ENCODE measurements around the gene OXTR. TPM values are rescaled to one million over a fixed set of nuclear protein-coding genes. Genes with fewer than 3 reads are reported as not detected.

Gene OXTR
- polyA plus RNA-seq = 1.7 and 2.2 TPM in 2 replicates
- 1.9 and 2.1 TPM in 2 replicates for polyA minus RNA-seq

DNA sequence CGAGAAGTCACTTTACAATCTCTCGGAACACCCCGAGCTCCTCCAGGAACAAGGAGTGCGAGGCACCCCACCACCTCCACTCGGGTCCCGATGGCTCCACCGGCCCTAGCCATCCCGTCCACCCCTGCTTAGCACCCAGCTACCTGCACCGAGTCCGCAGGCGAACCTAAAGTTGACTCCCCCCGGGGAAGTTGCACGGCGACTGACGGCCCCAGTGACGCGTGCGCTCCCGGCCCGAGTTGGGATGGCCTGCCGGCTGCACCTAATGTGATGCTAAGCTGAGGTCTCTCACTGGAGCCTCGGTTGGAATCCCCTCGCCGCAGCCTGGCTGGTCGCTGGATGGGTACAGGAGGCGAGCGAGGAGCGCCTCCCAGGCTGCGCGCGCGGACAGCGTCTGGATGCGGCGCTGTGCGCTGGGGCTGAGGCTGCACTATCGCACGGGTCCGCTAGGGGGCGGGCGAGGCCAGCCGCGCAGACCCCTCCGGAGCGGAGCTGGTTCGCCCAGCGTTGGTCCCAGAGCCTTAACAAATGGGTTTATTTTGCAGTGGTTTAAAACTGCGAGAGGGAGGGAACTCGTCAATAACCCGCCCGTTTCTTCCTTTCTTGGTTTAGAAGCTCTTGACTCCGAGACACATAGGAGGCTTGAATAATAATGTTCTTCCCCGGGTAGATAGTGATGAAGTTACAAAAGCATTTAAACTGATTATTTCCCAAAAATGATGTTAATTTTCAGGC lies at the start of gene OXTR:
Gene OXTR (minus strand): TSS at position 526 of the 735 bp plus-strand sequence. CDS start 1,426 bp downstream, outside the sequence.
- H3K27ac ChIP-seq (ENCODE audit: low read length) = no peak within 1 kb of the TSS
- H3K9ac ChIP-seq (ENCODE audit: low read length) = peak within 1 kb of the TSS; percentile 29
- peaks cover 32% of the 10 kb centered on the region for H3K27me3 ChIP-seq (ENCODE audit: insufficient read depth, low read depth, low read length)

DNA sequence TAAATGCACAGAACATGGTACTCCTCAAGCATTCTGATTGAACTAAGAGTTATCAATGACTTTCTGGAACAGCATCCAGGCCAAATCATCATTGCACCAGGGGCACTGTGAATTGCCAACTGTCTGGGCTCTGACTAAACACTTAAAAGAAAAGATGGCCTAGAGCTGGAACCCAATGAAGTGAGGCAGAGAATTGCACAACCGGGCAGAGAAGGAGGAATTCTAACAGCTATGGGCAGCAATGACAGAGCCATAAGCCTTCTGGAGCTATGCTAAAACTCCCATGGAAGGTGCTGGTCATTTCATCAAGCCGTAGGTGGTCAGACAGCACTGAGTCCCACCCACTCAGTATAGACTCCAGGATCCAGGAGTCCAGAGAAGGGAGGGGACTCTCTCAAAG lies 48.1 kb upstream of the OXTR start:
- Histone ChIP-seq H3K79me2 (replicated peaks; ENCODE audit: insufficient read depth, low read length) (no peaks in the 10 kb centered on the region), H4K20me1 (ENCODE audit: insufficient read depth) (no peaks in the 10 kb centered on the region), H3K36me3 (ENCODE audit: insufficient read depth, low read length) (no peaks in the 10 kb centered on the region), H3F3A (ENCODE audit: insufficient read depth, low read length, poor library complexity, severe bottlenecking) (no peaks in the 10 kb centered on the region), H3K9me2 (ENCODE audit: insufficient read depth, low read length) (no peaks in the 10 kb centered on the region), H3K4me2 (ENCODE audit: low read length) (no peak overlapping the region), H3K4me3 (ENCODE audit: low read length) (no peak overlapping the region), H3K27me3 (ENCODE audit: insufficient read depth, low read depth, low read length) (no peaks in the 10 kb centered on the region), H3K9me3 (ENCODE audit: low read length) (peaks cover 5% of the 10 kb centered on the region), H3K9ac (ENCODE audit: low read length) (no peak overlapping the region), H3K27ac (ENCODE audit: low read length) (no peak overlapping the region), H2AFZ (ENCODE audit: low read depth, low read length) (no peak overlapping the region)
- TF ChIP-seq EP300 (conservative IDR thresholded peaks at IDR 0.05; ENCODE audit: poor library complexity, severe bottlenecking) (no peak), POLR2AphosphoS5 (IDR thresholded peaks at IDR 0.05) (no peak), EZH2 (IDR thresholded peaks at IDR 0.05; ENCODE audit: borderline replicate concordance, insufficient read depth, low read length, poor library complexity, severe bottlenecking) (no peak), RAD21 (conservative IDR thresholded peaks at IDR 0.05) (no peak), TAF1 (IDR thresholded peaks at IDR 0.05; ENCODE audit: low read depth) (no peak), SMC3 (conservative IDR thresholded peaks at IDR 0.05; ENCODE audit: poor library complexity) (no peak), MXI1 (conservative IDR thresholded peaks at IDR 0.05; ENCODE audit: poor library complexity, severe bottlenecking) (no peak)
- TF ChIP-seq, protein P1, sequence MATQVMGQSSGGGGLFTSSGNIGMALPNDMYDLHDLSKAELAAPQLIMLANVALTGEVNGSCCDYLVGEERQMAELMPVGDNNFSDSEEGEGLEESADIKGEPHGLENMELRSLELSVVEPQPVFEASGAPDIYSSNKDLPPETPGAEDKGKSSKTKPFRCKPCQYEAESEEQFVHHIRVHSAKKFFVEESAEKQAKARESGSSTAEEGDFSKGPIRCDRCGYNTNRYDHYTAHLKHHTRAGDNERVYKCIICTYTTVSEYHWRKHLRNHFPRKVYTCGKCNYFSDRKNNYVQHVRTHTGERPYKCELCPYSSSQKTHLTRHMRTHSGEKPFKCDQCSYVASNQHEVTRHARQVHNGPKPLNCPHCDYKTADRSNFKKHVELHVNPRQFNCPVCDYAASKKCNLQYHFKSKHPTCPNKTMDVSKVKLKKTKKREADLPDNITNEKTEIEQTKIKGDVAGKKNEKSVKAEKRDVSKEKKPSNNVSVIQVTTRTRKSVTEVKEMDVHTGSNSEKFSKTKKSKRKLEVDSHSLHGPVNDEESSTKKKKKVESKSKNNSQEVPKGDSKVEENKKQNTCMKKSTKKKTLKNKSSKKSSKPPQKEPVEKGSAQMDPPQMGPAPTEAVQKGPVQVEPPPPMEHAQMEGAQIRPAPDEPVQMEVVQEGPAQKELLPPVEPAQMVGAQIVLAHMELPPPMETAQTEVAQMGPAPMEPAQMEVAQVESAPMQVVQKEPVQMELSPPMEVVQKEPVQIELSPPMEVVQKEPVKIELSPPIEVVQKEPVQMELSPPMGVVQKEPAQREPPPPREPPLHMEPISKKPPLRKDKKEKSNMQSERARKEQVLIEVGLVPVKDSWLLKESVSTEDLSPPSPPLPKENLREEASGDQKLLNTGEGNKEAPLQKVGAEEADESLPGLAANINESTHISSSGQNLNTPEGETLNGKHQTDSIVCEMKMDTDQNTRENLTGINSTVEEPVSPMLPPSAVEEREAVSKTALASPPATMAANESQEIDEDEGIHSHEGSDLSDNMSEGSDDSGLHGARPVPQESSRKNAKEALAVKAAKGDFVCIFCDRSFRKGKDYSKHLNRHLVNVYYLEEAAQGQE (IDR thresholded peaks at IDR 0.05; ENCODE audit: borderline replicate concordance) = no peak
- TF ChIP-seq, protein P2, sequence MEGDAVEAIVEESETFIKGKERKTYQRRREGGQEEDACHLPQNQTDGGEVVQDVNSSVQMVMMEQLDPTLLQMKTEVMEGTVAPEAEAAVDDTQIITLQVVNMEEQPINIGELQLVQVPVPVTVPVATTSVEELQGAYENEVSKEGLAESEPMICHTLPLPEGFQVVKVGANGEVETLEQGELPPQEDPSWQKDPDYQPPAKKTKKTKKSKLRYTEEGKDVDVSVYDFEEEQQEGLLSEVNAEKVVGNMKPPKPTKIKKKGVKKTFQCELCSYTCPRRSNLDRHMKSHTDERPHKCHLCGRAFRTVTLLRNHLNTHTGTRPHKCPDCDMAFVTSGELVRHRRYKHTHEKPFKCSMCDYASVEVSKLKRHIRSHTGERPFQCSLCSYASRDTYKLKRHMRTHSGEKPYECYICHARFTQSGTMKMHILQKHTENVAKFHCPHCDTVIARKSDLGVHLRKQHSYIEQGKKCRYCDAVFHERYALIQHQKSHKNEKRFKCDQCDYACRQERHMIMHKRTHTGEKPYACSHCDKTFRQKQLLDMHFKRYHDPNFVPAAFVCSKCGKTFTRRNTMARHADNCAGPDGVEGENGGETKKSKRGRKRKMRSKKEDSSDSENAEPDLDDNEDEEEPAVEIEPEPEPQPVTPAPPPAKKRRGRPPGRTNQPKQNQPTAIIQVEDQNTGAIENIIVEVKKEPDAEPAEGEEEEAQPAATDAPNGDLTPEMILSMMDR (IDR thresholded peaks at IDR 0.05; ENCODE audit: poor library complexity, severe bottlenecking) = no peak

More for the DNA sequence above, at the start of gene OXTR:
- Histone ChIP-seq H4K20me1 (ENCODE audit: insufficient read depth) (no peaks in the 10 kb centered on the region), H2AFZ (ENCODE audit: low read depth, low read length) (no peak within 1 kb of the TSS), H3K4me2 (ENCODE audit: low read length) (peak within 1 kb of the TSS; percentile 34), H3K36me3 (ENCODE audit: insufficient read depth, low read length) (no peaks in the 10 kb centered on the region), H3F3A (ENCODE audit: insufficient read depth, low read length, poor library complexity, severe bottlenecking) (no peaks in the 10 kb centered on the region), H3K4me3 (ENCODE audit: low read length) (peak within 1 kb of the TSS; percentile 72), H3K79me2 (replicated peaks; ENCODE audit: insufficient read depth, low read length) (no peaks in the 10 kb centered on the region), H3K9me3 (ENCODE audit: low read length) (no peaks in the 10 kb centered on the region), H3K9me2 (ENCODE audit: insufficient read depth, low read length) (no peaks in the 10 kb centered on the region)
- TF ChIP-seq TAF1 (IDR thresholded peaks at IDR 0.05; ENCODE audit: low read depth) (no peak), EP300 (conservative IDR thresholded peaks at IDR 0.05; ENCODE audit: poor library complexity, severe bottlenecking) (no peak), MXI1 (conservative IDR thresholded peaks at IDR 0.05; ENCODE audit: poor library complexity, severe bottlenecking) (peak; percentile 11), SMC3 (conservative IDR thresholded peaks at IDR 0.05; ENCODE audit: poor library complexity) (peak; percentile 75), RAD21 (conservative IDR thresholded peaks at IDR 0.05) (peak; percentile 76), POLR2AphosphoS5 (IDR thresholded peaks at IDR 0.05) (no peak), EZH2 (IDR thresholded peaks at IDR 0.05; ENCODE audit: borderline replicate concordance, insufficient read depth, low read length, poor library complexity, severe bottlenecking) (no peak)
- TF ChIP-seq, protein P1 (IDR thresholded peaks at IDR 0.05; ENCODE audit: borderline replicate concordance) = no peak
- TF ChIP-seq, protein P2 (IDR thresholded peaks at IDR 0.05; ENCODE audit: poor library complexity, severe bottlenecking) = peak; percentile 97
